Measurements from ENCODE around the gene MORC2.

Gene MORC2

GRCh38 chr22:30948930-30949342, 19.6 kb downstream of the MORC2 start:
- DNase-seq: no peak

GRCh38 chr22:30947816-30948454, 20.6 kb downstream of the MORC2 start:
- no peak for DNase-seq

DNA sequence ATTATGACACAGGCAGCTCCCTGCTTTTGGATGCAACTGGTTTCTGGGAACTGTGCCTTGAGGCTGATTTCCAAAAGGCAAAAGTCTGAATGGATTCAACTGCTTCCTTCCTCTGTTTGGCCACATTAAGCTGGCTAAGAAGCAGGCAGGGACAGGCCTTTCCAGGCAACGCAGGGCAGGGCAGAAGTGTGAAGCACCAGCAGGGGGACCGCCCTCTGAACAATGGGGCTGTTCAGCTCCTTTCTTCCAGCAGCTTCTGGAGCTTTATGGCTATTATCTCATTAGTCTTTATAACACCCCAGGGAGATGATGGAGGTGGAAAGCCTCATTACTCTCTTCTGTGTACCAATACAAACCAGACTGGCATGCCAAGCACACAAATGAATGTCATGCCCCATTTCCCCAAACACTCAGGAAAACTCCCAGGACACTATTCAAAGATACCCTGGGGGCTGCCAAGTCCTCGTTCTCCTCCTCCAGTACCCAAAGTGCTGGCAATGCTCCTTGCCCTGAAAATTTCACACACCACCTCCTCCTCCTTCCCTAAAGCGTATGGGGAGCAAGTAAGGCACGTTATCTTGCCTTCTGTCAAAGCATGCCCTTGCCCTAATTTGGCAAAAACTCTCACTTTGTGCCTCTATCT, 21.3 kb downstream of the MORC2 start:
- no peak for DNase-seq

DNA sequence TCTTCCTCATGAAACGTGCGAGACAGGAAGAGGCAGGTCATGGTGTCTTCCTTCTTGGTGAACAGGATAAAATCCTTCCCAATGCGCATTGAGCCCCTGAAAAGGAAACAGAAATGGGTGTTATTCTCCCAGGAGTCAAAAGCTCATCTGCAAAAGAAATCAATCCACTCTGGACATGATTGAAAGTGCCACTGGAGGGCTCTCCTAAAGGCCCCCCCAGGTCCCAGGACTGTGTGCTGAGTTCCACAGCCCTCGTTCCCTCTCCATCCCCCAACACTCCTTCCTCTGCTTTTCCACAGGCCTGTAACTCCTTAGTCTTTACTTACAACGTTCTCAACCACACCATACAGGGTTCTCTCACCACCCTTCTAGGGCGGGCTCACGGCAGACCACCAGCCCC, 22.2 kb downstream of the MORC2 start:
- no peak for DNase-seq

- DNase-seq: no peak
These were observed 22.9 kb downstream of the MORC2 start for GRCh38 chr22:30945653-30946052.

GRCh38 chr22:30944986-30945385, 23.6 kb downstream of the MORC2 start:
- no peak for DNase-seq

DNA sequence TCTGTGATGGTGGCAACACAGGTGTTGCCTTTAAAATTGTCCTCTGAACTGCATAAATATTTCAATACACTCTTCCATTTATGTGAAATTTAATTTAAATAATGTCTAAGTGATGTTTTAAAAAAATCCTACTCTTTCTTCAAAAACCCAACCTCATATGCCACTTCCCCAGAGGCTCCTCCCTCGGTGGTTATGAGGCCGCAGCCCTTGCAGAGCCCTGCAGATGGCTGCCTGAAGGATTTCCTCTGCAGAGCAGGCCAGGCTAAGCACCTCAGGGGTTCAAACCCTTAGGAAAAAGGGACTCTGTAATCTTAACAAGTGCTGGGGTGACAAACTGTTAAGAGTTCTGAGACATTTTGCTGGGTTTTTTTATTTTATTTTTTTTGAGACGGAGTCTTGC, 25.2 kb downstream of the MORC2 start:
- DNase-seq: no peak

GRCh38 chr22:30941363-30941740, 27.2 kb downstream of the MORC2 start:
- no peak for DNase-seq

GRCh38 chr22:30940685-30941362, 27.8 kb downstream of the MORC2 start:
- no peak for DNase-seq

GRCh38 chr22:30934053-30934452, 34.5 kb downstream of the MORC2 start:
- no peak for DNase-seq

- DNase-seq: no peak
These were observed 35.1 kb downstream of the MORC2 start for GRCh38 chr22:30933457-30933856.

GRCh38 chr22:30932661-30933060, 35.9 kb downstream of the MORC2 start:
- no peak for DNase-seq

- no peak for DNase-seq
These were observed 36.9 kb downstream of the MORC2 start for GRCh38 chr22:30931541-30932300.

DNA sequence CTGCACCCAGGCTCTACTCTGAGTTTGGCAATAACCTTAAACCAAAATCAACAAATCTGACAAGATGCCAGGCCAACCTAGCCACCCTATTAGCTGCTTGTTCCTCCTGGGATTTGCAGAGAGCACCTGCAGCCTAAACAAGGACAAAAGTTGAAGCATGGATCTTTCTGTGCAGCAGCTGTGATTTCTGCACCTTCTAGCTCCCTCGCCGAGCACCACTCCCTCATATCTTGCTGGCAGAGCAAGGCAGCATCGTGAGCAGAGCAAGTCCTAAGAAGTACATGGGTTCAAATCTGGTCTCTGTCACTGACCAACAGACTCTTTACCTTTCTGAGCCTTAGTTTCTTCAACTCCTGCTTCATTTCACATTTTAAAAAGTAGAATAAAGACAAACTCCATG, 38.3 kb downstream of the MORC2 start:
- DNase-seq: no peak

DNA sequence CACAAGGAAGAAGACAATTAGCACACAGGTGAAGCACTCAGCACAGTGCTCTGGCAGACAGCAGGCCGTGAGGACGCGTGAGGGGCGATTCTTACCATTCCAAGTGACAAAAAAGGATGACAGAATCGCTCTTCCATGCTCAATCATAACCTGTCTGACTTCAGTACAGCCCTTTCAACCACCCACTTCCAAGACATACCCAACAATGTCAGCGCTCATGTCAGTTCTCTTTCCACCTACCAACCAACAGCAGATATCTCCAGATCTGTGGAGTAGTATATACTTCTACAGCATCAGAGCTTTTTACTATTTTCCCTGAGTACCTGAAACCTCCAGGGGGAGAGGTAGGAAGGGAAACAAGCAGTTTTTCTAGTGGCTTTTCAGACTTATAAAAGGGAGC, 40.2 kb downstream of the MORC2 start:
- DNase-seq: no peak

GRCh38 chr22:30927806-30928205, 40.8 kb downstream of the MORC2 start:
- no peak for DNase-seq

DNA sequence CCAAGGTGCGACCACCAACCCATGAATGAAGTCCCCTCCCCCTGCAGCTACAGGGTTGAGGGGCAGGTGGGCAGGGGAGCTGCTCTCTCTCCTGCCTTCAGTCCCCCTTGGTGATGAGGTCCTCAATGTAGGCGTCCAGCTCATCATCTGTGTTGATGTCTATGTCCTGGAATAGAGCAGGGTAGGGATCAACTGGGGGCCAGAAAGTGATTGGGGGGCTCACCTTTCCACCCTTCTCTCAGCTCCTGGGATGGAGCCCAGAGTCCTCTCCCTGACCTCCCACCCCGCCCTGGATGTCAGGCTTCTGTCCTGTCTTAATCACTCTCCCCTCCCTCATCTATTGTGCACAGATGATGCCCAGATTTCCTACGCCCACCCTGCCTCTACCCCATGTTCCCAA, 41.9 kb downstream of the MORC2 start:
- DNase-seq: no peak

GRCh38 chr22:30925667-30926066, 42.9 kb downstream of the MORC2 start:
- DNase-seq: no peak

- DNase-seq: no peak
These were observed 45.2 kb downstream of the MORC2 start for GRCh38 chr22:30923168-30923900.

GRCh38 chr22:30922151-30922611, 46.4 kb downstream of the MORC2 start:
- DNase-seq: peak; percentile 60

GRCh38 chr22:30921108-30921507, 47.5 kb downstream of the MORC2 start:
- no peak for DNase-seq

DNA sequence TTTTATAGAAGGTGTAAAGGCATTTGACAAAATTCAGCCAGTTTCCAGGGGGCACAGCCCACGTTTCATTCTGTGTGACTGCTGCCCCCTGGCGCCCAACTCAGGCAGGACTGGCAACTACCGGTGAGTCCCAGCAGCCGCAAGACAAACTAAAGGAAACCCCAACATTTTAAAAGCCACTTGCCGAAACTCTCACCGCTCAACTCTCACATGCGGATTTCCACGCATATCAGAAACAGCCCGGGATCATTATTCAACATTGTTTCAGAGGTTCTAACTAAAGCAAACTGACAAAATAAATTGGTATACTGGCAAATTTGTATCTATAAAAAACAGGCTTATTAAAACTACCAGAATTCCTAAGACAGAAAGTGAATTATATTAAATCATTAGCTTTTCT, 48.2 kb downstream of the MORC2 start:
- peak; percentile 41 for DNase-seq

- no peak for DNase-seq
These were observed 48.6 kb downstream of the MORC2 start for GRCh38 chr22:30919973-30920372.

Measured in NK-92 treated with Interleukin-12 subunit alpha and Interleukin-12 subunit beta, amount 100 ng/mL, for 24 hours (cell line).